CD4-positive, alpha-beta T cell treated with Interferon alpha-2 for 1 hour (primary cell): ENCODE results near the gene CEP57L1.
"Not testable (repeated sequence)": the region's sequence is repeated elsewhere in the genome, so short reads cannot be mapped to it uniquely, and the experiment has no call there.

ENCODE experiments used
- DNase-seq, 2 donors: peaks; one replicate each; pipeline ENCODE4 v3.0.0-alpha.2; 2020 to 2022

Gene CEP57L1

GRCh38 chr6:109179507-109179906 lies 84.2 kb downstream of the CEP57L1 start:
- no peak for DNase-seq

GRCh38 chr6:109182578-109182977 lies 87.3 kb downstream of the CEP57L1 start:
- no peak for DNase-seq

- no peak for DNase-seq
Measured at GRCh38 chr6:109183109-109183650, 87.9 kb downstream of the CEP57L1 start.

- DNase-seq: no peak
Measured at GRCh38 chr6:109184638-109185037, 89.3 kb downstream of the CEP57L1 start.

GRCh38 chr6:109186012-109186411 lies 90.7 kb downstream of the CEP57L1 start:
- DNase-seq: no peak

- DNase-seq: peak; percentile 59 to 71
Measured at GRCh38 chr6:109187399-109188114, 92.2 kb downstream of the CEP57L1 start.

GRCh38 chr6:109188115-109188411 lies 92.8 kb downstream of the CEP57L1 start:
- no peak for DNase-seq

- DNase-seq: not testable (repeated sequence)
Measured at GRCh38 chr6:109191368-109191767, 96.1 kb downstream of the CEP57L1 start.

GRCh38 chr6:109192865-109193264 lies 97.6 kb downstream of the CEP57L1 start:
- DNase-seq: no peak

- DNase-seq: no peak
Measured at GRCh38 chr6:109194880-109195279, 99.6 kb downstream of the CEP57L1 start.

GRCh38 chr6:109197061-109197460 lies 101.8 kb downstream of the CEP57L1 start:
- DNase-seq: no peak

- DNase-seq: no peak
Measured at GRCh38 chr6:109202409-109203264, 107.3 kb downstream of the CEP57L1 start.

GRCh38 chr6:109204511-109204910 lies 109.2 kb downstream of the CEP57L1 start:
- no peak for DNase-seq

GRCh38 chr6:109212683-109213082 lies 117.4 kb downstream of the CEP57L1 start:
- no peak for DNase-seq
